Thoracic aorta (tissue), 2 donors: ENCODE results near the gene TM2D1. TPM values are rescaled to one million over a fixed set of nuclear protein-coding genes. Genes with fewer than 3 reads are reported as not detected.
"Not testable (repeated sequence)": the region's sequence is repeated elsewhere in the genome, so short reads cannot be mapped to it uniquely, and the experiment has no call there.

Source experiments
- ATAC-seq: fragments of 150-250 bp; one replicate; pipeline ENCODE4 v1.8.0; 2017; ENCODE audit warnings: low read depth; ENCODE audit not compliant: insufficient number of reproducible peaks, low FRiP score
- DNase-seq: peaks from one replicate; pipeline ENCODE4 v3.0.0-alpha.2; 2020; ENCODE audit warnings: low spot score
- H3K27ac ChIP-seq, 2 donors: fragments of 200-600 bp; sonication (generic); 1 replicate in 1 of 2; 2 replicates in 1 of 2; pipeline ENCODE4 v1.5.1; 2016; ENCODE audit warnings: mild to moderate bottlenecking in 2 of 2, moderate library complexity in 2 of 2
- H3K27me3 ChIP-seq: fragments of 200-600 bp; sonication (generic); replicated peaks from 2 replicates; pipeline ENCODE4 v1.6.0; 2016; ENCODE audit warnings: mild to moderate bottlenecking; ENCODE audit not compliant: insufficient read depth
- H3K36me3 ChIP-seq: fragments of 200-600 bp; sonication (generic); one replicate; pipeline ENCODE4 v1.5.1; 2016
- H3K4me1 ChIP-seq, 2 donors: fragments of 200-600 bp; sonication (generic); 1 replicate in 1 of 2; 2 replicates in 1 of 2; pipeline versions ENCODE4 v1.5.1 to v1.6.0; 2016; ENCODE audit warnings: low read depth in 2 of 2, mild to moderate bottlenecking in 1 of 2; ENCODE audit not compliant: control insufficient read depth in 1 of 2
- H3K4me3 ChIP-seq: fragments of 200-600 bp; sonication (generic); 2 replicates; pipeline ENCODE4 v1.5.1; 2016; ENCODE audit warnings: mild to moderate bottlenecking
- H3K9me3 ChIP-seq: fragments of 200-600 bp; sonication (generic); 2 replicates; pipeline ENCODE4 v1.5.1; 2016
- total RNA-seq, 2 donors: library from RNA; depleted of rRNA; stranded (reverse); fragments of >200 nt; gene quantifications; one replicate each; pipeline versions ENCODE4 v1.1.0 to v1.2.3, GENCODE V29; 2016
- TF ChIP-seq, protein P1 (sequence below): fragments of 200-600 bp; sonication (generic); IDR thresholded peaks from one replicate; pipeline ENCODE4 v1.5.1; 2019; ENCODE audit warnings: antibody characterized with exemption

TM2D1 gene
- total RNA-seq, 2 donors from 2014 or later = 93.7 to 114 TPM

DNA sequence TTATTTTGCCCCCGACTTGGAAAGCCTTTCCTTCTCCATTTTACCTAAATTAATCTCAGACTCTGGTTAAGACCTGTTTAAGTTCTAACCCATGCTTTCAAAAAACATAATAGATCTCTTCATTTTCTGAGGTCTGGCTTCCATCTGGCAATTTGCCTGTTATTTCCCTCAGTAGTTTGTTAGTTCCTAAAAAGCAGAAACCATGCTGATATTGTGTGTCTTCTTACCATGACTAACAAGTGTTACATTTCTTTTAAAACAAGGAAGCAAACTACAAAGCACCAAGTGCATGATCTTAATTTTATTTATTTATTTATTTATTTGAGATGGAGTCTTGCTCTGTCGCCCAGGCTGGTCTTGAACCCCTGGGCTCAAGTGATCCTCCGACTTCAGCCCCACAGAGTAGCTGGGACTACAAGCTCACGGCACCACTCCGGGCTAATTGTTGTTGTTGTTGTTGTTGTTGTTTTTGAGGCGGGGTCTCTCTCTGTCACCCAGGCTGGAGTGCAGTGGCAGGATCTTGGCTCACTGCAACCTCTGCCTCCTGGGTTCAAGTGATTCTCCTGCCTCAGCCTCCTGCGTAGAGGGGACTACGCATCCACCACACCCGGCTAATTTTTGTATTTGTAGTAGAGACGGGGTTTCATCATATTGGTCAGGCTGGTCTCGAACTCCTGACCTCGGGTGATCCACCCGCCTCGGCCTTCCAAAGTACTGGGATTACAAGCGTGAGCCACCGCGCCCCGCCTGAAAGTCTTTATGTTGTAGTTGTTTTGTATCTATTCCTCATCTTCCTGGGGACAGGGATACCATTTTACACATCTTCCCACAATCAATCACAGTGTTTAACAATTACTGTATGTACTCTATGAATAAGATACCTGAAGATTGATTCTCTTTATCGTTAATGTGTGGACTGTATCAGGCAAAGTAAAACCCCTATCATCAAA lies 16.1 kb upstream of the TM2D1 start:
- peak overlapping the region; percentile 92 to 99 for H3K27ac ChIP-seq
- H3K9me3 ChIP-seq = no peaks in the 10 kb centered on the region
- H3K4me3 ChIP-seq = peak overlapping the region; percentile 78
- H3K27me3 ChIP-seq = no peaks in the 10 kb centered on the region
- DNase-seq = no peak
- no peak for ATAC-seq
- peaks cover 10 to 29% of the 10 kb centered on the region in 2 donors for H3K4me1 ChIP-seq
- no peaks in the 10 kb centered on the region for H3K36me3 ChIP-seq
- TF ChIP-seq, protein P1, sequence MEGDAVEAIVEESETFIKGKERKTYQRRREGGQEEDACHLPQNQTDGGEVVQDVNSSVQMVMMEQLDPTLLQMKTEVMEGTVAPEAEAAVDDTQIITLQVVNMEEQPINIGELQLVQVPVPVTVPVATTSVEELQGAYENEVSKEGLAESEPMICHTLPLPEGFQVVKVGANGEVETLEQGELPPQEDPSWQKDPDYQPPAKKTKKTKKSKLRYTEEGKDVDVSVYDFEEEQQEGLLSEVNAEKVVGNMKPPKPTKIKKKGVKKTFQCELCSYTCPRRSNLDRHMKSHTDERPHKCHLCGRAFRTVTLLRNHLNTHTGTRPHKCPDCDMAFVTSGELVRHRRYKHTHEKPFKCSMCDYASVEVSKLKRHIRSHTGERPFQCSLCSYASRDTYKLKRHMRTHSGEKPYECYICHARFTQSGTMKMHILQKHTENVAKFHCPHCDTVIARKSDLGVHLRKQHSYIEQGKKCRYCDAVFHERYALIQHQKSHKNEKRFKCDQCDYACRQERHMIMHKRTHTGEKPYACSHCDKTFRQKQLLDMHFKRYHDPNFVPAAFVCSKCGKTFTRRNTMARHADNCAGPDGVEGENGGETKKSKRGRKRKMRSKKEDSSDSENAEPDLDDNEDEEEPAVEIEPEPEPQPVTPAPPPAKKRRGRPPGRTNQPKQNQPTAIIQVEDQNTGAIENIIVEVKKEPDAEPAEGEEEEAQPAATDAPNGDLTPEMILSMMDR = no peak

DNA sequence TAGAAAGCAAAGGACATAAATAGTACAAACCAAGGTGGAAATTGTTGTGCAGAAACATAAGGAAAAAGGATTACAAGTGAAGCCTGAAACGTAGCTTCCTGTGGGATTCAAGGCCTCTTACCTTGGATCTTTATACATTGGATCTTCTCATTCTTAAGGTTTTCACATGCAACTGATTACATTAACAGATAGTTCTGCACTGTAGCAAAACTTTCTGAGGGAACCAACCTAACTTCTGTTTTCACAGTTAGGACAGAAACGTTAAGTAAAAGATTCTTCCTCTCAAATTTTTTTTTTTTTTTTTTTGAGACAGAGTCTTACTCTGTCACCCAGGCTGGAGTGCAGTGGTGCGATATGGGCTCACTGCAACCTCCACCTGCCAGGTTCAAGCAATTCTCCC lies 7.8 kb upstream of the TM2D1 start:
- ATAC-seq (no peak), DNase-seq (no peak)
- Histone ChIP-seq H3K36me3 (no peaks in the 10 kb centered on the region), H3K4me3 (no peak overlapping the region), H3K27me3 (no peaks in the 10 kb centered on the region), H3K9me3 (no peaks in the 10 kb centered on the region), H3K27ac (no peak overlapping the region), H3K4me1 (no peaks in the 10 kb centered on the region)
- TF ChIP-seq, protein P1 = no peak

DNA sequence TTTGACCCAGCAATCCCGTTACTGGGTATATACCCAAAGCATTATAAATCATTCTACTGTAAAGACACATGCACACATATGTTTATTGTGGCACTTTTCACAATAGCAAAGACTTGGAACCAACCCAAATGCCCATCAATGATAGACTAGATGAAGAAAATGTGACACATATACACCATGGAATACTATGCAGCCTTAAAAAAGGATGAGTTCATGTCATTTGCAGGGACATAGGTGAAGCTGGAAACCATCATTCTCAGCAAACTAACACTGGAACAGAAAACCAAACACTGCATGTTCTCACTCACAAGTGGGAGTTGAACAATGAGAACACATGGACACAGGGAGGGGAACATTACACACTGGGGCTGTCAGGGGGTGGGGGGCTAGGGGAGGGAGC lies 5.7 kb upstream of the TM2D1 start:
- H3K4me3 ChIP-seq, H3K36me3 ChIP-seq, H3K9me3 ChIP-seq, H3K4me1 ChIP-seq, DNase-seq, ATAC-seq, H3K27me3 ChIP-seq, H3K27ac ChIP-seq: not testable (repeated sequence)

DNA sequence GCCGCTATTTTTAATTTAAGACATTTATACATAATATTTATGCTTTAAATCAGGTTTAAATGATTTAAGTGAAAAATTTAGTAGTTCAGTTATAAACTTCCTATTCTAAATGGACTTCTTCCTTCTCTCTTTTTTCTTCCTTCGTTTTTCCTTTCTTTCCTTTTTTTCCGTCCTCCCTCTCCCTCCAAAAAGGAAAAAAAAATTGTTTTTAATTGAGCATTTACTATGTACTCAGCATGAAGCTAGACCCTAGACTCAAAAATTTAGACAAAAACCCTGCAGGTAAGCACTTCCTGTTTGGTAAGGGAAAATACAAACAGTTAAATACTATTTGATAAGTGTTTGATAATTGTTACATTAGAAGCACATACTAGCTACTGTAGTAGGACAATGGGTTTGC lies 2.6 kb upstream of the TM2D1 start:
- H3K36me3 ChIP-seq = no peaks in the 10 kb centered on the region
- peaks cover 13 to 22% of the 10 kb centered on the region in 2 donors for H3K4me1 ChIP-seq
- H3K27ac ChIP-seq = no peak overlapping the region
- H3K4me3 ChIP-seq = no peak overlapping the region
- TF ChIP-seq, protein P1 = no peak
- H3K27me3 ChIP-seq = no peaks in the 10 kb centered on the region
- no peak for ATAC-seq
- no peak for DNase-seq
- H3K9me3 ChIP-seq = no peaks in the 10 kb centered on the region

- TF ChIP-seq, protein P1 = no peak
- H3K27me3 ChIP-seq = no peaks in the 10 kb centered on the region
- H3K36me3 ChIP-seq = peaks cover 3% of the 10 kb centered on the region
- H3K27ac ChIP-seq = peak overlapping the region; percentile 89 to 93
- no peaks in the 10 kb centered on the region for H3K9me3 ChIP-seq
- no peak for ATAC-seq
- peaks cover 16 to 40% of the 10 kb centered on the region in 2 donors for H3K4me1 ChIP-seq
- H3K4me3 ChIP-seq = peak overlapping the region; percentile 87
- DNase-seq = no peak
These were observed 482 bp downstream of the TM2D1 start for GRCh38 chr1:61724506-61724812.

DNA sequence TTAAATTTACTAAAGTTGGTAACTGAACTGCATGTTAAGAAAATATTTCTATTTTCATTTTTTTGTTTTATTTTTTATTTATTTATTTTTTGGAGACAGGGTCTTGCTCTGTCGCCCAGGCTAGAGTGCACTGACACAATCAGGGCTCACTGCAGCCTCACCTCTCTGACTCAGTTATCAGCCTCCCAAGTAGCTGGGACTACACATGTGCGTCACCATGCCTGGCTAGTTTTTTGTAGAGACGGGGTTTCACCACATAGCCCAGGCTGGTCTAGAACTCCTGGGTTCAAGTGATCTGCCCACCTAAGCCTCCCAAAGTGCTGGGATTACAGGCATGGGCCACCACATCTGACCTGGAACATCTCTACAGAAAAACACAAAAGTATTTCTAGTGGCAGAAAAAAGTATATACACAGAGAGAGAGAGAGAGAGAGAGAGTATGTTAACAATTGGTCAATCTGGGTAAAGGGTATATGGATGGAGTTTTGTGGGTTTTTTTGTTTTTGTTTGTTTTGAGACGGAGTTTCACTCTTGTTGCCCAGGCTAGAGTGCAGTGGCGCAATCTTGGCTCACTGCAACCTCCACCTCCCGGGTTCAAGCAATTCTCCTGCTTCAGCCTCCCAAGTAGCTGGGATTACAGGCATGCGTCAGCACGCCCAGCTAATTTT lies 5.8 kb downstream of the TM2D1 start:
- H3K36me3 ChIP-seq, H3K27me3 ChIP-seq, DNase-seq, H3K27ac ChIP-seq, ATAC-seq, H3K9me3 ChIP-seq, H3K4me3 ChIP-seq: not testable (repeated sequence)
- peaks cover 15 to 31% of the 10 kb centered on the region in 2 donors for H3K4me1 ChIP-seq
